NCI-H128 (cell line): ENCODE data around the gene ZNHIT2.

ENCODE experiments used
- DNase-seq: peaks from one replicate; lab custom pipeline; 2025; ENCODE audit not compliant: unreplicated experiment; lab: John Stamatoyannopoulos, UW

The ZNHIT2 gene

DNA sequence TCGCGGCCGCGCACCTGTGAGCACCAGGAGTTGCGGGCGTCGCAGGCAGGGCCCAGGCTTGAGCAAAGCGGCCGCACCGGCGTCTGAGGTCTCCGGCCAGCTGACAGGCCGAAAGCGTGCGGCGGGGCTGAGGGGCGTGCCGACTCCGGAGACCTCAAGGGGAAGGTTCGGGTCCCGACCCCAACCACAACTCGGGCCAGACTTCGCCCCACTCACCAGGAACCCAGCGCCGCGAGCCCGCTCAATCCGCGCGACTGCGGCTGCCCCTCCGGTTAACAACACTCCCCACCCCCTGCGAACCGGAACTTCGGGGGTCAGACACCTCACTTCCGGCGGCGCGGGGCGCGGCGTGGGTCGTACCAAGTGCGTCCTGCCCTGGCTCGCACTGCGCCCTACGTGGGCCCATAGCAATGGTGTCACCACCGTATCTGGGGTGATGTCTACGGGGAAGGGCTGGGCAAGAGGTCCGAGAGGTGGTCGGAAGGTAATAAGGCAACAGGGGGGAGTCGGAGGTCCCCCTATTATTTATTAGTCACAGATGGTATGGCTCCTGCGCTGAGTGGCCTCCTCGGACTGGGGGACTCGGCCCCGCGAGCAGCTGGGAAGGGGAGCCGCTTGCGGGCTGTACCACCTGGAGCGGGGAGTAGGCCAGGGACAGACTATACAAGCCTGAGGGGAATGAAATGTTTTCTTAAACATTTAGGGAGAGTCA lies 16.9 kb upstream of the ZNHIT2 start, which contains the start of gene SYVN1:
Gene SYVN1 (minus strand): TSS at position 280 of the 712 bp plus-strand sequence. CDS start 918 bp downstream, outside the sequence.
- peak; percentile 87 for DNase-seq

DNA sequence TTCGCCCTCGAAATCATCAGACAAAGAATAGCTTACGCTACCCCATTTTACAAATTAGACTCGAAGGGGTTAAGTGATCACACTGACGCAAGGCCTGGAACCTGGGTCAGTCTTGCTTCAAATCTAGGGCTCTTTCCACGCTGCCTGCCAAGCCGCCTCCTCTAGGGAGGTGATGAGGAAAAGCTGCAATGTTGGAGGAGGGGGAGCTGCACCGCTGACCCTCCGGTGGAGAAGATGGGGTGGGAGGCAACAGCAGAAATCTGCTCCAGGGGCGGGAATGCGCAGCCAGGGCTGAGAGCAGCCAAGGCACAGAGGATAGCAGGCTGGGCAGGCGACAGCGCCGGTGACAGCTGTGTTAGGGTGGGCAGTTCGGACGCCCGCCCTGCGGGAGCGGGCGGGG lies 16.2 kb upstream of the ZNHIT2 start:
- DNase-seq: no peak

DNA sequence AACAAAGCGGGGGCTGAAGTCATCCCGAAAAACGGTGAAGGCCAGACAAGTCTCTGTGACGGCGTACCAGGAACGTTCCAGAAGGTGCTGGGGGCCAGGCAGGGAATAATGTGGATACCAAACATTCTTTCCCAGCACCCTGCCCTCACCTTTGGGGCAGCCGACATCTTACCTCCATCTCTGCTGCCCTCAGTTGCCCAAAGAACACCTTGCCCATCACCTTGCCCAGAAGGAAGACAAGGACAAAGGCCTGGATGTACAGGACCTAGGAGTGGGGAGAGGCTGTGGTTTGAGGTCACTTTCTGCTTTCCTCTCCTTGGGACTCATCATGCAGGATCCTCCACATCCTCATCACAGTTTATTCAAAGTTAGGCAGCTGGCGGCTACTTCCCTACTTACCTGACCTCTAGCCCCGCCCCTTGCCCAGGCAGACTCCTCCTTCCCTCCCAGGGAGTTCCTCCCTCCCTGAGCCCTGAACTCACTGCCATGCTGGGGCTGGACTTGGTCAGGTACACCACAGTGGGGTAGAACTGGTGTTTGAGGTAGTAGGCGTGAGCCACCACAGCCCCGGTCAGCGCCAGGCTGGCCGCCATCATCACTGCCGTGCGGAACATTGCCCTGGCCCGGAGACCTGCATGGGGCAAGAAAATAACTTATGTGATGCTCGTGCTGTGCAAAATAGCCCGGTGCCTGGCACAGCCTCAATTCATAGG lies 15.6 kb upstream of the ZNHIT2 start:
- no peak for DNase-seq

DNA sequence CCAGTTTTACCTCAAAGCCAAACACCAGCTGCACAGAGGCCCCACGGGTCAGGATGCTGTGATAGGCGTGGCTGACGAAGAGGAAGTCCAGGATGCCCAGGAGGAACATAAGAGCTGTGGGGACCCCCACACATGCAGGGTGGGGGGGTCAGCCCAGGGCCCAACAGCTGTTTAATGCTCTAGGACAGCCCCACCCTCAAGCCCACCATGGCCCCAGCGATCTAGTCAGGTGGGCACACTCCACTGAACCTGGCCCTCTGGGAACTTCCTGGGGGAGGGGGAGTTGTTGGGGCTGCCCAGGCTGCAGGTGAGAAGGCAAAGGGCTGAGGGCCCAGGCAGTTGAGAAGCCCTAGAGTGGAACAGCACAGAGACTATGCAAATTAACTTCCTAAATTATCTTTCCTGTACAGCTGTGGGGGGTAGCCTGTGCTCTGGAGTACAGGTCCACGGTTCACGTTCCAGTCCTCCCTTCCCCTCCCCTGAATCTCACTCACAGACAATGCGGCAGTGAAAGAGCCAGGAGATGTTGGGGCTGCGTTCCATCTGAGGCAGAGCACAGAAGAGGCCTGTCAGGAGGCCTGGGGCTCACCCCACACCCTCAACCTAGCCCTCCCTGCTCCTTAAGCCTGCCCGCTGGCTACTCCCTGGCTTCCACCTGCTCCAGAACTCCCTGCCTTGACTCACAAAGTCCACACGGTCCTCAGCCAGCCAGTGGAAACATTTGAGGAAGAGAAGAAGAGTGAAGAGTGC lies 14.9 kb upstream of the ZNHIT2 start:
- no peak for DNase-seq

DNA sequence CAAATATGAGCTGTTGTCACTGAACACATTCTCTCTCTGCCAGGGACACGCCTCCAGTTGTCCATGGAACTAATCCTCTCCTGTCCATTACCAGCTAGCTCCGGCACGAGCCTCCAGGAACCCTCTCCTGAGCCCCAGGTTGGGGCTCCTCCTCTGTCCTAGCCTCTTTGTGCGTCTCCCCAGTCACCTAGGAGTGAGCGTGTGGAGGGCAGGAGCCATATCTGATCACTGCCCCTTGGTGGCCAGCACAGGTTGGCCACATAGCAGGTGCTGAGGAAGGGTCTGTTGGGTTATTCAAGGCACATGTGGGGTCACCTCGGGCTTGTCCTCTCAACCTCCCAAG lies 14.4 kb upstream of the ZNHIT2 start:
- DNase-seq: no peak

DNA sequence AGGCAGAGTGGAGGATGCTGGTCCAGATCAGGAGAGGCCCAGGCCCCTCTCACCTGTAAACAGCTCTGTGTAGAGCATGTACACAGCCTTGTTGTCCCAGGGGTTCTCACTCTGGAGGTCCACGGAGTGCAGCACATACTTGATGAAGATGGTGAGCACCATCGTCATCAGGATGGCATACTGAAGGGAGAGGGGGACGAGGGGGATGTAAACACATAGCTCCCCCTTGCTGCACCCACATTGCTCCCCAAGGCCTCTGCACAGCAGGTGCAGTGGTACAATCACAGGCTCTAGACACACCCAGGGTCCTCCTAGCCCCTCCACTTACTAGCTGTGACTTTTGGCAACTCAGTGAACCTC lies 13.9 kb upstream of the ZNHIT2 start:
- no peak for DNase-seq

DNA sequence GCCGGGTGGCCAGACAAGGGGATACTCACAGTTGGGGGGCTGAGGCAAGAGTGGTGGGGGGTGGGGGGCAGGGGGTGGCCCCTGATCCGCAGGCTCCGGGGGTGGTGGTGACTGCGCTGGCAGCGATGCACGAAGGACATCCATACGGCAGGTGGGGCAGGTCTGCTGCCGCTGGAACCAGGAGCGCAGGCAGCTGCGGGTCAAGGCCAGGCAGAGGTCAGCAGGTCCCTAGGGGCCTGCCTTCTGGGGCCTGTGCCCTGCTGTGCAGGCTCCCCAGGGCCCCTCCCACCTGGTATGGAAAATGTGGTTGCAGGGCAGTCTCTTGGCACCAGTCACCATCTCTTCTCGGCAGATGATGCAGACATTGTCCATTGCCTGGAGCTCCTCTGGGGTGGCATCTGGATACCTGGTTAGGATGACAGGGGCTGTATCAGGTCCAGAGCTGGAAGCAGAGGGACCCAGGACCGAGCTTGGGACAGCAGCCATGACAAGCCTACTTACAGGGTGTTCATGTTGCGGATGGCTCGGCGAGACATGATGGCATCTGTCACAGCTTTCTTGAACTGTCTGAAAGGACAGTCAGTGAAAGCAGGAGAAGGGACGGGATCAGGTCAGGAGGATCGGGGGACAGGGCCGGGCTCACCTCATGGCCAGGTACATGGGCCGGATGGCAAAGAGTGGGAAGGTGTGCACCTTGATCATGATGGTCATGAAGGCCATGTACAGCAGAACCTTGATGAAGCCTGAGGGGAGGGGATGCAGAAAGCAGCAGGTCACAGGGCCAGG lies 13.3 kb upstream of the ZNHIT2 start:
- DNase-seq: no peak

DNA sequence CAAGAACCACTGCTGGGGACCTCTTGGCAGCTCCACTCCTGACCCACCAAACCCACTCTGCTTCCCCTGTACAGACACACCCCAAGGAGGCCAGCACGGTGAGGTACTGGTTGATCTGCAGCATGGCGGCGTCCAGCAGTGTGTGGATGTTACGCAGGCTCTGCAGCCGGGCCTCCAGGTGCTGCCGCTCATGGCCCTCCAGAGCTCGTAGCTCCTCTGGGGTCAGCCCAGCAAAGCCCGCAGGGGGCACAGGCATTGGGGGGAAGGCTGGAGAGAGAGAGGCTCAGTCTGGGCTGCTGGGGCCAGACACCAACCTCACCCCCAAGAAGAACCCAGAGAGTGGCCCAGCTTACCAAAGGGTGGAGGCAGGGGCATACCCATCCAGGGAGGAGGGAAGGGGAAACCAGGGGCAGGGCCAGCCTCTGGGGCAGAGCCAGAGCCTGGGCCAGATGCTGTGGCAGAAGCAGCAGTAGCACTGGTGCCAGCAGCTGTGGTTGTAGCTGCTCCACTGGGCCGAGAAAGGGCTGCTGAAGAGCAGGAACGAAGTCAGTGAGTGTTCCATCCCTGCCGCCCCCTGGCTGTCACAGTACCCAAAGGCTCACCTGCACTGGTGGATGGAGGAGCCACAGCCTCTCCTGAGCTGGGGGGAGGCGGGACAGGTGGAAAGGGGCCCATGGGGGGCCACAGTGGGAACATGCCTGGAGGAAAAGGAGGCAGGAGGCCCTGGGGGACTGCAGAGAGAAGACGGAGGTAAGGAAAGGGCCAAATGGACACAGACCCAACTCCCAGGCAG lies 12.3 kb upstream of the ZNHIT2 start:
- DNase-seq: no peak

DNA sequence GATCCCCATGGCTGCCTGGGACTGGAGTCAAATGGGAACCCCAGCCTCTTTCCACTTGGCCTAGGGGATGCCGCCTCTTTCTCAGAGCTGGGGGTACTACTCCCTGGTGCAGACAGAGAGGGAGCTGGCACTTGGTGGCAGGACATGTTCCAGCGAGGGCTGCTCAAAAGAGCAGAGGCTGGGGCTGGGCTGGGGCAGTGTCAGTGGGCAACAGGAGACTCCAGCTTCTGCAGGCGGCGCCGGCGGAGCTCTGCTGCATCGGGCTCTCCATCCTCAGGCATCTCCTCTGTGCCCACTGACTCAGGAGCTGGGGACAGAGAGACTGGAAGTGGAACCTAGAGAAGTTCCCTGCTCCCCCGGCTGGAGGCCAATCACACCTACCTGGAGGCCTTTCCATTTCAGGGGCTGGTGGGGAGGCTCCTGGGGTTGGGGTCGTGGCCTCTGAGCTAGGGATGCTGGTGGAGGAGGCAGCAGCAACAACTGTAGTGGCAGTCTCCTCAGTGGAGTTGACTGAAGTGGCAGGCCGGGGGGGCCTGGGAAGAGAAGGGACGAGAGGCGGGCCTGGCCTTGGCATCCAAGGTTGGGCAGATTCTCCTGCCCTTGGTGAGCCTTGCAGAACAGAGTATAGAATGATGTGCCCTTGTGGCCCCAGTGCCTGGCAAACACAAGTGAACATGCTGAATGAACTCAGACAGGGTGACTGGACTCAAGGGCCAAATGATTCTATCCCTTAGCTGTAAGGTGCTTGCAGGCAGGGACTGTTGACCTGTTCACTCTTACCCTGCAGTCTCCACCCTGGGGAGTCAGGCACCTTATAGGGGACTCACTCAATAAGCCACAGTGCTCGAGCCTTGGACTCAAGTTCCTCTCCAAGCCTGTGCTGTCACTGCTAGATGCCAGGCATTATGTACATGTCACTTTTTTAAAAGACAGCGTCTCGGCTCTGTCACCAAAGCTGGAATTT lies 11.0 kb upstream of the ZNHIT2 start:
- no peak for DNase-seq

DNA sequence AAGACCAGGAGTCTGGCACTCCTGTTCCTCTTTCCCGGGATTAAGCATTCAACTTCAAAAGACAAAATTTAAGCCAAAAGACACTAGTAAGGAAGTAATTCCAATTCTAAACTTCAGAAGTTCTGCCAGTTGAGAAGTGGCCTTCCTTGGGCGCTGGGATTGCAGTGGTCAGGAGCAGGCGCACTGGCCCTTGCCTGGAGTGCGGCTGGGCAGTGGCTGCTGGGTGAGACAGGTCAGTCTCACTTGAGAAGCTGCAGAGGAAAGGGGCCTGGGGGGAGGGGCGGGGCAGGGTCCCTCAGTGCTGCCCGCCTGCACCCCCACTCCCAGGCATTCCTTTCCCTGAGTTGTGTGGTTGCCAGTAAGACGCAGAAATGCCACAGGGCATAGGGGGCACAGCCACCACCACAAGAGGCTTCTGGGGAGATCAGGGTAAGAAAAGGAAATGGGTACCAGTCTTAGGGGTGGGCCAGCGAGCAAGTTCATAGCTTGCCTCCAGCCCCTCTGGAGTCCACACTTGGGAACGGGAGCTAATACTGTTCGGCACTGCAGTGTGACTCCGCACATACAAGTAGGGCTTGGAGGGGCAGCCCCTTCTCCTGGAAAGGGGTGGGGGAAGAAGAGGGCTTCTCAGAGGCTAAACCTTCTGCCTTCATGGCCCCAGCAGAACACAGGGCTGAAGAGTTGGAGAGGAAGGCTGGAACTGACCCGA lies 10.1 kb upstream of the ZNHIT2 start:
- no peak for DNase-seq

DNA sequence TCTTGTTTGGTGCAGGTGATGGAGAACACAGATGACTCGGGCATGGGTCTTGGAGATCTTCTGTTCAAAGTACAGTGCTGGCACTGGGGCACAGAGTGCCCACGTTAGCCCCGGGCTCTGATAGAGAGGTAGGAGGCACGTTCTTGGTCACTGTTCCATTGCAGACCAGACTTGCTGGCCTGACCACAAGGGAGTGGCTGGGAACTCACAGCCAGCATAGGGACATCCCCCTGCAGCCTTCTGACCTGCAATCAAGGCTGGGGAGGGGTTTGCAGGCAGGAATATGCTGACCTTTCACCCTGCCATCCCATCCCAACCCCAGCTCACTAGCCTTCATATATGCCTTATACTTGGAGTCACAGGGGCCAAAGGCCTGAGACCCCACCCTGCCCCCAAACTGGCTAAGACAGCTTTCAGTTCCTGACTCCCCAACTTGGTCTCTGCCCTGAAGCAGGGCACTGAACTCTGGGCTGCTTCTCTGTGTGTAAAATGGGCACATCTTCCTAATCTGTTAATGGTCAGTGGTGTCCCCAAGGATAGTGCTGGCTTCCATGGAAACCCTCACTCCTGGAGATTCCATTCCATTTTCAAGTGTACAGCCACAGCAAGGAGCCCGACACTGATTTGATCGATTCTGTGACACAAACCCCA lies 9.2 kb upstream of the ZNHIT2 start:
- no peak for DNase-seq

DNA sequence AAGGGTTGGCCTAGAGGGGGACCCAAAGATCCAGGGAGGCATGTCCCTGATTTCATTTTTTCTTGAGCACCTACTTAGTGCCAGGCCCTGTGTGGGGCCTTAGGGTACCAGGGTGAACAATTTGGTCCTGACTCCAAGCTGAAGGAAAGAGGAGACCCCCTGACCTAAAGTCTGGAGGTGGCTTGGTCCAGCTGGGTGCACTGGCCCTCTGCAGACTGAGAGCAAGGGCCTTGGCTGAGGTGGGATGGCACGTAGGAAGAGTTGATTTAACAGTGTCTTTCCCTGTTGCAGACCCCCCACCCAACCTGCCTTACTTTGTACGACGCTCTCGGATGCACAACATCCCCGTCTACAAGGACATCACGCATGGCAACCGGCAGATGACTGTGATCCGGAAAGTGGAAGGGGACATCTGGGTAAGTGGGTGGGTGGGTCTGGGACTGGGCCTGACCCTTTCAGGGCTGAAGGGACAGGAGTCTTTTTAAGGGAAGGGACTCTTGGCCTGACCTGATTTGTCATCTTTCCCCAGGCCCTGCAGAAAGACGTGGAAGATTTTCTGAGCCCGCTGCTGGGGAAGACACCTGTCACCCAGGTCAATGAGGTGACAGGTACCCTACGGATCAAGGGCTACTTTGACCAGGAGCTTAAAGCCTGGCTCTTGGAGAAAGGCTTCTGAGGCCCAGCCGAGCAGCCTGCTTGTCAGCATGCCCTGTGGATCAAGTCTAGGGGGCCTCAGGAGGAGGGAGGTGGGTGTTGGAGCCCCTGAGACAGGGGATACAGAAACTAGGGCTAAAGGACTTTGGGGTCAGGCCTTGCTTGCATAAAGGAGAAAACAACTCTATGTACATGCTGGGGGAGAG lies 7.9 kb upstream of the ZNHIT2 start:
- DNase-seq: no peak

DNA sequence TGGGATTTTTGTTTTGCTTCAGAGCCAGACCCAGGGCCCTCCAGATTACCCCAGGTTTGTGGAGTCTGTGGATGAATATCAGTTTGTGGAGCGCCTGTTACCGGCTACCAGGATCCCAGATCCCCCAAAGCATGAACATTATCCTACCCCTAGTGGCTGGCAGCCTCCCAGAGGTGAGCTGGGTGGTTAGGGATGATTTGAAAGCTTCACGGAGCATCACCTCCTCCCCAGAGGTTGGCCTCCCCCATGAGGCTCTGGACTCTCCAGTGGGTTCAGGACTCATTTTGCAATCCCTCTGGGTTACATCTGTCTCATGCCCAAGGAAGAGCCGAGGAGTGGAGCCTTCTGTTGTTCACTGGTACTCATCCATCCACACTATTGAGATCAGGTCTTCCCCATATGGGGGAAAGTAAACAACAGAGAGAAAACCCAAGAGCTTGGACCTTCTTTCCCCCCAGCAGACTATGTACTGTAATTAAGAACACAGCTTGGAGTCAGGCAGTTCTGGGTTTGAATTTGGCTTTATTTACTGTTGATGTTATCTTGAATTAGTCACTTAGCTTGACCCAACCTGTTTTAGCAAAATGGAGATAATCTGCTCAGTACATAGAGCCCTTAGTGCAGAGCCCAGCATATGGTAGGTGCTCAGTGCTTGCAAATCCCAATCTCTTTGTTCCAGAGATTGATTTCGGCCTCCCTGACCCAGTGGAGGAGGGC lies 7.1 kb upstream of the ZNHIT2 start:
- no peak for DNase-seq

DNA sequence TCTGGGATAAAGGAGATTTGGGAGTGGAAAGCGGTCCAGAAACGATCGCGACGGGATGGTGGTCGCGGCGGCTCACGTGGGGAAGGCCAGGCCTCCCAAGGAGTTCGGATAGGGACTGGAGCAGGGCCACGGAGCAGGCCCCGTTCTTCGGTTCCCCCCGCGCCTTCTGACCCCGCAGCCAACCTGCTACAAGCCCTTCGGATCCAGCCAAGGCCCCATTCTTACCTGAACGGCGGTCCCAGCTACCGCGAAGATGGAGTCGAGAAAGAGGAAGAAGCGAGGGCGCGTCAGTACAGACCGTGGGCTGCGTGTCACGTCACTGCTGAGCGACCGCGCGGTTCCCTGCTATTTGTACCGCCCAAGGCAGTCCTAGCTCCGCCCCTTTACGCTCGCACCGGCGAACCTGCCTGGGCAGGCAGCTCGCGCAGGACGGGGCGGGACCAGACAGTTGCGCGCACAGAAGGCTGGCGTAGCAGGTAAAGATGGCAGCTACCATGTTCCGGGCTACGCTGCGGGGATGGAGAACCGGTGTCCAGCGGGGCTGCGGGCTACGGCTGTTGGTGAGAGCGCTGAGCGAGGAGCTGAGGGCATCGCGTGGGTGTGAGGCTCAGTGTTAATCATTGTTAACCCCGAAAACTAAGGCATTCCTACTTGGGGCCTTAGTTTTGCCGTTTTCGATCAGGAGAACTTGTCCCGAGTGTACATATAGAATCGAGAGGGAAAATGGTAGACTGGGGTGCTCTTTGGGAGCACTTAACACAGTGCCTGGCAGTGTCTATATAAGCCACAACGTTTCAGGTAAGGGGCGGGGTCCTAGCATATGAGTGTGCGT lies 4.6 kb upstream of the ZNHIT2 start, which contains the start of the genes FAU and MRPL49:
Gene FAU (minus strand): TSS at position 270 of the 832 bp plus-strand sequence. CDS start 321 bp downstream, outside the sequence.
Gene MRPL49 (plus strand): TSS at position 457 of the 832 bp plus-strand sequence. CDS start 26 bp downstream, at position 483.
- DNase-seq: peak; percentile 92

DNA sequence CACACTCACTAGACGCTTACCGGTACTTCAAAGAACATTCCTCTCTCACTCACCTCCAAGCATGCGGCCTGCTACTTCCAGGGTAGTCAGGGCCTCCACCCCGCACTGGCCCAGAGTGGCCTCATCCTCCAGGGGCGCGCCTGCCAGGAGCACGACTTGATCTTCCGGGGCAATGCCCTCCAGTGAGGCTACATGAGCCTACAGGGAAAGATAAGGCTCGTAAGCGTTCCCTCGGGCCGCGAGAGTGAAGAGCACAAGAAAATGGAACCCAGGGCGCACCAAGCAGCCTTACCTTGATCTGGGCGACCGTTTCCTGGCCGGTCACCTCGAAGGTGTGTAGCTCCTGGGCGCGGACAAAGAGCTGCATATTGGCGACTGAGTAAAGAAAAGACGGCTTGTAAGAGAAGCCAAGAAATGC lies 4.0 kb upstream of the ZNHIT2 start:
- no peak for DNase-seq
